Measurements from ENCODE around the gene TRAPPC2L.

TRAPPC2L gene

DNA sequence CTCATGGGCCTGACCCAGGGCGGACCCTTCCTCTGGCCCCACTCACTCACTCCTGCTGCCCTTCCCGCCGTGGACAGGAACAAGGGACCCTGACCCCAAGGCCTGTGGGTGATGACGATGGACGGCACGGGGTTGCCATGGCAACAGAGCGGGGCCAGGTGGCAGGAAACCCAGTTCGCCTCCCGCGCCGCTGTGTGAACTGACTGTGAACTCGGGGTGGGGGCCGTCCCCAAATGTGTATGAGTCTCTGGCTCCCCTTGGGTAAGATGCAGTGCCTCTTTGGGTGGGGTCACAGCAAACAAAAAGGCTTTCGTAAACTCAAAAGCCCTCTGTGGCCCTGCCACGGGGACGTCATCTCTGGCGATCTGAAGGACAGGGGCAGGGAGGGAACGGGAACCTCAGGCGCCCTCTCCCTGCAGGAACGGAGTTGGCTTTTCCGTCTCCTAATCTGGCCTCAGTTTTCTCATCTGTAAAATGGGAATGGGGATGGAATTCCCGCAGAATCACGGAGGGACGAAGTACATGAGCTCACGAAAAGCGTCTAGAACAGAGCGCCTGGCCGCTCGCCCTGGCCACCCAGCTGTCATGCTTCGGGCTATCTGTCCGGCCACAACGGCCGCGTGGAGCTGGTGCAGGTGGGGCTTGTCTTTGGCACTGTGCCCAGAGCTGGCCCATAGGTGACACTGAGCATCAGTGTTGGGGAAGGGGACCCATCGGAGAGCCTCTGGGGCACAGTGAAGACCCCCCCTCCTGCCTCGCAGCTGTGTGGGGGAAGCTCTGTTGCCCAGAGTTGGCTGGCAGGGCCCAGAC lies 54.4 kb downstream of the TRAPPC2L start:
- ATAC-seq, result no peak

DNA sequence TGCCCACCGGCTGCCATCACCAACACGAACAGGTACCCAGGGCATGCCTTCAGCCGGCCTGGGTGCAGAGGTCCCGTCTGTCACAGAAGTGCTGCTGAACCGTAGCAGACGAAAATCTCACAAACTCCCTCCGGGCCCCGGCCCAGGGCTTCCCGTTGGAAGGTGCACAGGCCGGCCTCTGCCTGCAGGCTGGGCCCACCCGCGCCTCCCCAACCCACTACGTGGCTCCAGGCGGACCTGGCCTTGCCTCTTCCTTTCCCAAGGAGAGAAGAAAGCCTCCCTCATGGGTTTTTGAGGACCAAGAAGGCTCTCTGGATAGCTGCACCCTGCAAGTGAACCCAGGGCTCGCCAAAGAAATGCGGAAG lies 55.0 kb downstream of the TRAPPC2L start:
- no peak for ATAC-seq
